Astrocyte (in vitro differentiated cells and primary cell): Measurements from ENCODE around the gene PTPRN2. TPM values are rescaled to one million over a fixed set of nuclear protein-coding genes. Genes with fewer than 3 reads are reported as not detected.
"Not testable (repeated sequence)": the region's sequence is repeated elsewhere in the genome, so short reads cannot be mapped to it uniquely, and the experiment has no call there.

Experiments
- DNase-seq: peaks from one replicate; pipeline ENCODE4 v3.0.0-alpha.2; 2010; ENCODE audit warnings: low read depth
- FAIRE-seq: peaks from 2 replicates; lab custom pipeline; 2011; peaks lifted over from hg19 to GRCh38; lab: Jason Lieb, UNC
- H2AFZ ChIP-seq: 2 replicates; pipeline ENCODE4 v1.6.0; 2012; ENCODE audit warnings: low read depth, low read length, inconsistent platforms
- H3K27ac ChIP-seq: 2 replicates; pipeline ENCODE4 v1.5.1; 2011; ENCODE audit warnings: low read depth, low read length, inconsistent platforms
- H3K27me3 ChIP-seq: 2 replicates; pipeline ENCODE4 v1.6.0; 2011; ENCODE audit warnings: low read length, inconsistent platforms; ENCODE audit not compliant: insufficient read depth
- H3K36me3 ChIP-seq: 2 replicates; pipeline ENCODE4 v1.5.1; 2011; ENCODE audit warnings: low read length, inconsistent platforms; ENCODE audit not compliant: insufficient read depth
- H3K4me1 ChIP-seq: 2 replicates; pipeline ENCODE4 v1.5.1; 2011; ENCODE audit warnings: low read length, inconsistent platforms; ENCODE audit not compliant: insufficient read depth
- H3K4me2 ChIP-seq: 2 replicates; pipeline ENCODE4 v1.6.0; 2012; ENCODE audit warnings: low read length, inconsistent platforms
- H3K4me3 ChIP-seq: 2 replicates; pipeline ENCODE4 v1.5.1; 2011; ENCODE audit warnings: low read depth, mild to moderate bottlenecking, low read length, inconsistent platforms; ENCODE audit not compliant: insufficient read depth
- H3K79me2 ChIP-seq: 2 replicates; pipeline ENCODE4 v1.6.0; 2012; ENCODE audit warnings: mild to moderate bottlenecking, low read length, inconsistent platforms; ENCODE audit not compliant: insufficient read depth
- H3K9ac ChIP-seq: 2 replicates; pipeline ENCODE4 v1.6.0; 2012; ENCODE audit warnings: mild to moderate bottlenecking, low read length, inconsistent platforms
- H3K9me3 ChIP-seq: 2 replicates; pipeline ENCODE4 v1.5.1; 2012; ENCODE audit warnings: low read depth, mild to moderate bottlenecking, low read length, inconsistent platforms; ENCODE audit not compliant: insufficient read depth
- H4K20me1 ChIP-seq: 2 replicates; pipeline ENCODE4 v1.6.0; 2012; ENCODE audit warnings: low read length, inconsistent platforms; ENCODE audit not compliant: insufficient read depth
- H3K27ac Mint-ChIP-seq: one replicate; pipeline ENCODE4 v1.8.0; 2021; ENCODE audit warnings: mild to moderate bottlenecking, mixed read lengths; ENCODE audit not compliant: unreplicated experiment
- H3K27me3 Mint-ChIP-seq: one replicate; pipeline ENCODE4 v1.8.0; 2021; ENCODE audit warnings: low read depth, mixed read lengths; ENCODE audit not compliant: unreplicated experiment
- H3K36me3 Mint-ChIP-seq: one replicate; pipeline ENCODE4 v1.8.0; 2021; ENCODE audit warnings: low read depth, mixed read lengths; ENCODE audit not compliant: unreplicated experiment
- H3K4me1 Mint-ChIP-seq: one replicate; pipeline ENCODE4 v1.8.0; 2021; ENCODE audit warnings: low read depth, mixed read lengths; ENCODE audit not compliant: unreplicated experiment
- H3K4me3 Mint-ChIP-seq: one replicate; pipeline ENCODE4 v1.8.0; 2021; ENCODE audit warnings: mild to moderate bottlenecking, moderate library complexity, mixed read lengths; ENCODE audit not compliant: unreplicated experiment
- H3K9me3 Mint-ChIP-seq: one replicate; pipeline ENCODE4 v1.8.0; 2021; ENCODE audit warnings: mild to moderate bottlenecking, mixed read lengths; ENCODE audit not compliant: unreplicated experiment
- CTCF ChIP-seq: IDR thresholded peaks from 2 replicates; pipeline ENCODE4 v1.5.1; 2011; ENCODE audit warnings: low read depth, mild to moderate bottlenecking, inconsistent platforms, low read length, moderate library complexity; ENCODE audit not compliant: insufficient read depth
- EZH2 ChIP-seq: IDR thresholded peaks from 2 replicates; pipeline ENCODE4 v1.6.1; 2012; ENCODE audit warnings: mild to moderate bottlenecking, low read length, inconsistent platforms; ENCODE audit not compliant: insufficient read depth
- total RNA-seq: library from RNA; stranded (reverse); gene quantifications from 2 replicates; pipeline ENCODE4 v1.2.1, GENCODE V29; 2021

PTPRN2 gene
- total RNA-seq, 1 donor from 2014 or later, result 0.09 TPM

- Histone ChIP-seq H3K4me1 (no peaks in the 10 kb centered on the region), H3K36me3 (no peaks in the 10 kb centered on the region), H3K4me3 (no peak overlapping the region), H3K4me2 (no peak overlapping the region), H4K20me1 (no peaks in the 10 kb centered on the region), H3K9ac (no peak overlapping the region), H3K9me3 (no peaks in the 10 kb centered on the region), H3K27me3 (no peaks in the 10 kb centered on the region), H2AFZ (no peak overlapping the region), H3K27ac (no peak overlapping the region), H3K79me2 (no peaks in the 10 kb centered on the region)
- TF ChIP-seq CTCF (no peak), EZH2 (no peak)
- DNase-seq (no peak), FAIRE-seq (no peak)
- Mint-ChIP-seq H3K9me3 (peaks cover 26% of the 10 kb centered on the region), H3K27me3 (no peaks in the 10 kb centered on the region), H3K4me3 (no peak overlapping the region), H3K4me1 (no peaks in the 10 kb centered on the region), H3K36me3 (no peaks in the 10 kb centered on the region), H3K27ac (no peak overlapping the region)
Observed at GRCh38 chr7:157903296-157903695, 684.3 kb downstream of the PTPRN2 start.

GRCh38 chr7:157901816-157902610, 685.6 kb downstream of the PTPRN2 start:
- not testable (repeated sequence) for FAIRE-seq, H3K4me3 Mint-ChIP-seq, H3K27me3 Mint-ChIP-seq, H3K9me3 ChIP-seq, H3K36me3 Mint-ChIP-seq, H3K4me1 ChIP-seq, H3K4me2 ChIP-seq, H3K4me1 Mint-ChIP-seq, H3K27ac ChIP-seq, H2AFZ ChIP-seq, H3K4me3 ChIP-seq, H3K9ac ChIP-seq, H3K27ac Mint-ChIP-seq, H4K20me1 ChIP-seq, H3K27me3 ChIP-seq, DNase-seq, H3K36me3 ChIP-seq, H3K79me2 ChIP-seq
- peaks cover 34% of the 10 kb centered on the region for H3K9me3 Mint-ChIP-seq

- H3K27me3 Mint-ChIP-seq, result no peaks in the 10 kb centered on the region
- Histone ChIP-seq H3K4me3 (no peak overlapping the region), H3K4me1 (no peaks in the 10 kb centered on the region), H3K9me3 (no peaks in the 10 kb centered on the region), H3K4me2 (no peak overlapping the region), H3K9ac (no peak overlapping the region), H3K36me3 (no peaks in the 10 kb centered on the region), H3K27me3 (no peaks in the 10 kb centered on the region), H3K79me2 (no peaks in the 10 kb centered on the region), H4K20me1 (no peaks in the 10 kb centered on the region), H3K27ac (no peak overlapping the region), H2AFZ (no peak overlapping the region)
- TF ChIP-seq EZH2 (no peak), CTCF (no peak)
- DNase-seq, result no peak
- no peak for FAIRE-seq
- H3K4me1 Mint-ChIP-seq, result no peaks in the 10 kb centered on the region
- no peak overlapping the region for H3K27ac Mint-ChIP-seq
- no peak overlapping the region for H3K4me3 Mint-ChIP-seq
- H3K36me3 Mint-ChIP-seq, result no peaks in the 10 kb centered on the region
- H3K9me3 Mint-ChIP-seq, result peaks cover 34% of the 10 kb centered on the region
Observed at GRCh38 chr7:157901166-157901565, 686.5 kb downstream of the PTPRN2 start.
